Measurements from ENCODE around the gene SNRNP35. TPM values are rescaled to one million over a fixed set of nuclear protein-coding genes. Genes with fewer than 3 reads are reported as not detected.
"Not testable (repeated sequence)": the region's sequence is repeated elsewhere in the genome, so short reads cannot be mapped to it uniquely, and the experiment has no call there.

The SNRNP35 gene
- total RNA-seq, 1 donor from 2014 or later = 18.3 TPM

DNA sequence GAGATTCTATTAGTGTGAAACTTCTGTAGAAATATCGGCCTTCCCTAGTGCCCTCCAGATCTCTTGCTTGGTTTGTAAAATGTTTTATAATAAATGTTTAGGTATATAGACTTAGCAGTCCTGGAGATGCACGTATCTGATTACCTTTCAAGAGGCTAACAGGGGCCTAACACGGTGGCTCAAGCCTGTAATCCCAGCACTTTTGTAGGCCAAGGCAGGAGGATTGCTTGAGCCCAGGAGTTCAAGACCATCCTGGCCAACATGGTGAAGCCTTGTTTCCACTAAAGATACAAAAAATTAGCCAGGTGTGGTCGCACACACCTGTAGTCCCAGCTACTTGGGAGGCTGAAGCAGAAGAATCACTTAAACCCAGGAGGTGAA lies 11.6 kb upstream of the SNRNP35 start:
- no peak for DNase-seq (ENCODE audit: low spot score)

DNA sequence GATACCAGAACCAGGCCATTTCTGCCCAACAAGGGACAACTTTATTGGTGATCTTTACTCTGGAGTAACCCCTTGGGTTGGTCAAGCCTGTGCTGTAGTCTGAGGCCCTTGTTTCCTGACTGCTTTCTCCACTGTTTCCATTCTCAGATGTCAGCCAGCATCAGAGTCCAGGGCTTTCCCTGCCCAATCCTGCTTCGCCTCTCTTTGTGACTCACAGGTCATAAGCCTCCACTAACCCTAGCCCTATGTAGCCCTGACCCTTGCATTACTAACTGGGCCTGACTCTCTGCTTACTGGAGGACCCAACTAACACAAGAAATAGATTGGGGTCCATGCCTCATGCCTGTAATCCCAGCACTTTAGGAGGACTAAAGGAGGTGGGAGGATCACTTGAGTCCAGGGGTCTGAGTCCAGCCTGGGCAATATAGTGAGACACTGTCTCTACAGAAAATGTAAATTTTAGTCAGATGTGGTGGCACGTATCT lies 8.6 kb upstream of the SNRNP35 start:
- no peak for DNase-seq (ENCODE audit: low spot score)

DNA sequence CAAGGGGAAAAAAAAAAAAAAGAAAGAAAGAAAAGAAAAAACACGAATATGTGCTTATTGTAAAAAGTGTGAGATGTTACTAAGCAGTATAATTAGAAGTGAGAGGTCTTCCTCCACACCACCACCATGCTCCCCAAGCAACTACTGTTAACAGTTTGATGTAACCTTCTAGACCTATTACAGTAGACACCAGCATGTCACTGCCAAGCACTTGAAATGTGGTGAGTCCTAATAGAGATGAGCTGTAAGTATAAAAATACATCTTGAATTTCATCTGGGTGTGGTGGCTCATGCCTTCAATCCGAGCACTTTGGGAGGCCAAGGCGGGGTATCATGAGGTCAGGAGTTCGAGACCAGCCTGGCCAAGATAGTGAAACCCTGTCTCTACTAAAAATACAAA lies 8.1 kb upstream of the SNRNP35 start:
- no peak for DNase-seq (ENCODE audit: low spot score)

DNA sequence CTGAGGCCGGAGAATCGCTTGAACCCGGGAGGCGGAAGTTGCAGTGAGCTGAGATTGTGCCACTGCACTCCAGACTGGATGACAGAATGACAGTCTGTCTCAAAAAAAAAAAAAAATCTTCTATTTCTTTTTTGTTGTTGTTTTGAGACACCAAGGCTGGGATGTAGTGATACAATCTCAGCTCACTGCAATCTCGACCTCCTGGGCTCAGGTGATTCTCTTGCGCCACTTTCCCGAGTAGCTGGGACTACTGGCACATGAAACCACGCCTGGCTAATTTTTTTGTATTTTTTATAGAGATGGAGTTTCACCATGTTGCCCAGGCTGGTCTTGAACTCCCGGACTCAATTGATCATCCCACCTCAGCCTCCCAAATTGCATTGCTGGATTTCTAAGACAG lies 7.3 kb upstream of the SNRNP35 start:
- DNase-seq (ENCODE audit: low spot score) = no peak

DNA sequence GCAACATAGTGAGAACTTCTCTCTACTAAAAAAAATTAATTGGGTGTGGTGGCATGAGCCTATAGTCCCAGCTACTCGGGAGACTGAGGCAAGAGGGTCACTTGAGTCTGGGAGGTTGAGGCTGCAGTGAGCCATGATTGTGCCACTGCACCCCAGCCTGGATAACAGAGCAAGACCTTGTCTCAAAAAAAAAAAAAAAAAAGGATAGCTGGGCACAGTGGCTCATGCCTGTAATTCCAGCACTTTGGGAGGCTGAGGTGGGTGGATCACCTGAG lies 5.7 kb upstream of the SNRNP35 start:
- not testable (repeated sequence) for DNase-seq (ENCODE audit: low spot score)

DNA sequence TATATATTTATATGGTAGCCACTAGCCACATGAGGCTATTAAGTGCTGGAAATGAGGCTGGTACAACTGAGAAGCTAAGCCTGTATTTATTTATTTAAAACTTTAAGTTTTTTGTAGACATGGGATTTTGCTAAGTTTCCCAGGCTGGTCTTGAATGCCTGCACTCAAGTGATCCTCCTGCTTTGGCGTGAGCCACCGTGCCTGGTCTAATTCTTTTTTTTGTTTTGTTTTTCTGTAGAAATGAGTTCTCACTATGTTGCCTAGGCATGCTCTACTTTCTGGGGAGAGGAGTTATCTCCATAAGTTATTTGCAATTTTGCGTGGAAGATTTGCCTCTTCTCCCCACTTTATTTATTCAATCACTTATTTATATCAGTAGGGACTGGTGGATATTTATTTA lies 4.8 kb upstream of the SNRNP35 start:
- DNase-seq (ENCODE audit: low spot score) = no peak

DNA sequence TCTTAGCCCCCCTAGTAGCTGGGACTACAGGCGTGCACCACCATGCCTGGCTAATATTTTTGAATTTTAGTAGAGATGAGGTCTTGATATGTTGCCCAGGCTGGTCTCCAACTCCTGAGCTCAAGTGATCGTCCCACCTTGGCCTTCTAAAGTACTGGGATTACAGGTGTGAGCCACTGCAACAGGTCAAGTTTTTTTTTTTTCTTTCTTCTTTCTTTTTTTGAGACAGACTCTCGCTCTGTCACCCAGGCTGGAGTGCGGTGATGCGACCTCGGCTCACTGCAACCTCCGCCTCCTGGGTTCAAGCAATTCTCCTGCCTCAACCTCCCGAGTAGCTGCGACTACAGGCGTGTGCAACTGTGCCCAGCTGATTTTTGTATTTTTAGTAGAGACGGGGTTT lies 5.2 kb downstream of the SNRNP35 start:
- not testable (repeated sequence) for DNase-seq (ENCODE audit: low spot score)

DNA sequence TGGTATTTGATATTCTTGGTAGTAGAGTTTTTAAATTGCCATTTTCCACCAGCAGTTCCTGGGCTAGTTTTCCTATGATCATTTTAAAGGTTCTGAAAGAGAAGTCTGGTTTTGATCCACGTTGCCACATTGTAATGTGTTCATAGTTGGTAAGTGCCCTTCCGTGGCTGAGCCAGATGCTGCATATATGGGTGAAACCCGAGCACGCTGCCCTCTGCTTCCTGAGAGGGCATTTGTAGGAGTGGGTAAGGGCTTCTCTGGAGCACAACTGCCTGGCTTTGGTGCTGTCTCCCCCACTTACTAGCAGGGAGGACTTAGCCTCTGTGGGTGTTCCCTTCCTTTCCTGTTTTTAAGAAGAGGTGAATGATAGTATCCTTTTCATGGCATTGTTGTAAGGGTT lies 7.1 kb downstream of the SNRNP35 start:
- DNase-seq (ENCODE audit: low spot score) = no peak

DNA sequence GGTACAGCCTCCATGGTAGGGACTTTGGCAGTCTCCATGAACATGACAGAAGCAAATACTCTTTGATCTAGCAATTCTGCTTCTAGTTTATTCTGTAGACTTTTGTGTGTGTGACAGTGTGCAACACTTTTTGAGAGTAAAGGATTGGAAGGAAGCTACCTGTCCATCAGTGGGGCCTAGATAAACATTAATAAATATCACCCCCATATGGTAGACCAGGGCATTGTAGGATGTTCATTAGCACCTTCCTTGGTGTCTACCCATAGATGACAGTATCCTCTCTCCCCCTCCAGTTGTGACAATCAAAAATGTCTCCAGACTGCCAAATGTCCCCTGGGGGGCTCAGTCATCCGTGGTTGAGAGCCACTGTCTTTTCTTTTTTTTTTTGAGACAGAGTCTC lies 10.8 kb downstream of the SNRNP35 start:
- DNase-seq (ENCODE audit: low spot score) = no peak

DNA sequence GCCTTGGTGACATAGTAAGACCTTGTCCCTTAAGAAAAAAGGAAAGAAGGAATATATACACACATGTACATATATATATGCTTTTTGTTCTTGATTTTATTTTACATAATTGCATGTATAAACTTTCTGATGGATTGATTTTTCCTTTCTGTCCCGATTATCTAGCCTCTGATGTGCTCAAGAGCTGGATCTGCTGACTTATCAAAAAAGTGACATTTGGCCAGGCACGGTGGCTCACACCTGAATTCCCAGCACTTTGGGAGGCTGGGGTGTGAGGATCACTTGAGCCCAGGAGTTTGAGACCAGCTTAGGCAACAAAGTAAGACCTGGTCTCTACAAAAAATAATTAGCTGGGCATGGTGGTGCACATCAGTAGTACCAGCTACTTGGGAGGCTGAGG lies 12.0 kb downstream of the SNRNP35 start:
- no peak for DNase-seq (ENCODE audit: low spot score)

DNA sequence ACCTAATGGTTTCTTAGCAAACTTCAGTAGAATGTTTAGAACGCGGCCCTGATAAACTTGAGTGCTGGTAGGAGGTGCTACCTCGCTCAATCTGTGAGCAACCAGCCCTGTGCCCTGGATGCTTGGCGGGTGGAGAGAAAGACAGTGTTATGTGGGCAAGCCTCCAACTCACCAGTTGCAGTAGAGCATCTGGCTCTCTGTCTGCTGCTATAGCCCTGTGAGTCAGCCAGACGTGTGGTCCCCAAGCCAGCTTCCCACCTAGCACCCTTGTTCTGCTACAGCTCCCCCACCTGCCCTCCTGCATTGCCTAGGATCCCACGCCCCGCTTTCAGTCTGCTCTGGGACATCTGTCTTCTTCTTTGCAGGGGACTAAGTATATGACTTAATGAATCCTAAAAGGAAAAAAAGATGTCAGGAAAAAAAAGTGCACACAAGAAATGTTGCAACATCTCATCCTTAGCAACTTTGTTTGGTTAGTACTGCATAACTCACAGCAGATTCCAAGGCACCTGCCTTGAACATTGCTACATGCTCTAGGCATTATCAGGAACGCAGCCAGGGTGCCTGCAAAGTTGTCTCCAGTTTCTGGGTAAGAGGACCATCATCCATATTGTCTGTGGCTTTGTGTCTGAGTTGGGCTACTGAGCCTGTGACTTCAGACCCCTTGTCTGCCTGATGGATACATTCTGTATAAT lies 13.6 kb downstream of the SNRNP35 start:
- no peak for DNase-seq (ENCODE audit: low spot score)

DNA sequence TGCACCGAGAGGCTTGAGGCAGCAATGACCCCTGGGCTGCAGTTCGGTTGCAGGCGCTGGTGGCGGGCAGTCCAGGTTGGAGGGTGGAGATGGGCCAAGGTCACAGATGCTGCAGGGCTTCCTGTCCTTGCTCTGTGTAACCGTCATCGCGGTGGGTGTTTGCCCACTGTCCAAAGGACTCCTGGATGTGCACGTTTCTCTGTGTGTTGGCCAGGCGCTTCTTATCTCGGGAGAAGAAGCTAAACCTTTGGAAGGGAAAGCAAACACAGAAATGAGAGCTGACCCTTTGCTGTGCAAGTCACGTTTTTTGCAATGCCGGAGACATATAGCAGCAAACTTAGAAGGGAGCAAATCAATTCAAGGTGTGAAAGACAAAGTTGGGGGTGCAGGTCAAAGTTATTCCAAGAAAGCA lies 14.5 kb downstream of the SNRNP35 start:
- DNase-seq (ENCODE audit: low spot score) = no peak

DNA sequence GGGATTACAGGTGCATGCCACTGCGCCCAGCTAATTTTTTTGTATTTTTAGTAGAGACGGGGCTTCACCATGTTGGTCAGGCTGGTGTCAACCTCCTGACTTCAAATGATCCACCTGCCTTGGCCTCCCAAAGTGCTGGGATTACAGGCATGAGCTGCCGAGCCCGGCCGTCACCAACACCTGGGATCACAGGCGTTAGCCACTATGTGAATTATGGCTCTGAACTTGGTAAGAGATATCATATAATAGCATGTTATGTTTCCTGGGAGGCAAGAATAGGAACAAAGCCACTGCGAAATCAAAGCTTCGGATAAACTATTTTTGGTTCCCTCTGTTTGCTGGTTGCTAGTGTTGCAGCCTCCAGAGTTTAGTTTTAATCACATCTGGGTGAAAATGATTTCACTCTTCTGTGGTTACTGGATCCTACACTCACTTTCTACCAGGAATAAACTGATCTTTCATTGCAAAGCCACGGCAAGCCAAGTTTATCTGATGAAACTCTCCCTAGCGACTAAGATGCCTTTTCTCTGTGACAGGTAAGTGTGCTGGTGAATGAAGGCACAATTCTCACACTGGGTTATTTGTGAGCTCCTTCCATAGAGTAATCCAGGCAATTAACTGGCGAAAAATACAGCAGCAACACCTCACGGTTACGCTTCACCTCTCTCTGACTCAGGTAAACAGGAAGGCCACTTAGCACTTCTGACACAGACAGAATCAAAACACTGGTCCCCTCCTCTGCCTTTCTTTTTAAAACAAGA lies 16.7 kb downstream of the SNRNP35 start:
- DNase-seq (ENCODE audit: low spot score) = no peak

DNA sequence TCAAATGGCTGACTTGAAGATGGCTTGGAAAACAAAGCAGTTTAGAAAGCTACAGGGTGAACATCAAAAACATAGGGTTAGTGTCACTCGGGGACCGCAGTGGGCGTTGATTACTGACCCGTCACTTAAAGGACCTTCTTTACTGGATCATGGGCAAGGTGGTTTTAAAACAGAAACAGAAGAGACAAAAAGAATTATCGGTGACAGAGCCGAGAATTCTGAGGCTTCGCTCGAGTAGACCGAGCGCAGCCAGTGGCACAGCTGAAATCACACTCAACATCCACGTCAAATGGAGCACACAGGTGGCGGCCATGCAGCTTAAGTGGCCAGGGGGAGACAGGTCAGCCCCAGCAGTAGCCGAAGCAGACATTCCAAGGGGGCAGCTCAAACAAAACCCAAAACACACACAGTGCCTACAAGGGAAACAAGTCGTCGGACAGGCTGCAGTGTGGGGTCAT lies 17.3 kb downstream of the SNRNP35 start:
- DNase-seq (ENCODE audit: low spot score) = no peak

DNA sequence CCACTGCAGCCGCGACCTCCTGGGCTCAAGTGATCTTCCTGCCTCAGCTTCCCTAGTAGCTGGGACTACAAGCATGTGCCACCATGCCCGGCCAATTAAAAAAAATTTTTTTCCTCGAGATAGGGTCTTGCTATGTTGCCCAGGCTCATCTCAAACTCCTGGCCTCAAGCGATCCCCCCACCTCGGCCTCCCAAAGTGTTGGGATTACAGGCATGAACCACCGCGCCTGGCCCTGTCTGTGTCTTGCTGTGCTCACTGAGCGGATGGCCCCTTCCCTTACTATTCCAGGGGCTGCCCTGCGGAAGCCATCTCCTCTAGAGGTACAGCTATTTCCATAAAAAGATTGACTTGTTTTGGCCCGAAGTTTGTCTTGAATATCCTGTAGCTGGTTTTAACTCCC lies 20.1 kb downstream of the SNRNP35 start:
- DNase-seq (ENCODE audit: low spot score) = no peak

DNA sequence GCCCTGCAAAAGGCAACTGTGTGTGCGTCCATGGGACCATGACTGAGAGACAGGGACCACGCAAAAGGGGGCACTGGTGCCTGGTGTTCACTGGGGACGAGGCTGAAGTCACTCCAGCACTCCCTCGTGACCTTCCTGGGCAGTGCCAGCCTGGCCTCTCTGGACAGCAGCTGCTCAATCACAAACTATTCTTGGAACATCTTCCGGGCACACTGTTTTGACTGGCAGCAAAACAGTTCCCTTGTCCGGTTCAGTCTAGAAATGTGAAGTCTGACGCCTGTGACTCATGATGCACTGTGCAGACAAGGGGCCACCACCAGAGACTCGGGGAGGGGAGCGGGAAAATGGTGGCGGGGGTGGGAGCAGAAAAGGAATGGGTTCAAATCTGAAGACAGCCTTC lies 20.8 kb downstream of the SNRNP35 start:
- no peak for DNase-seq (ENCODE audit: low spot score)

DNA sequence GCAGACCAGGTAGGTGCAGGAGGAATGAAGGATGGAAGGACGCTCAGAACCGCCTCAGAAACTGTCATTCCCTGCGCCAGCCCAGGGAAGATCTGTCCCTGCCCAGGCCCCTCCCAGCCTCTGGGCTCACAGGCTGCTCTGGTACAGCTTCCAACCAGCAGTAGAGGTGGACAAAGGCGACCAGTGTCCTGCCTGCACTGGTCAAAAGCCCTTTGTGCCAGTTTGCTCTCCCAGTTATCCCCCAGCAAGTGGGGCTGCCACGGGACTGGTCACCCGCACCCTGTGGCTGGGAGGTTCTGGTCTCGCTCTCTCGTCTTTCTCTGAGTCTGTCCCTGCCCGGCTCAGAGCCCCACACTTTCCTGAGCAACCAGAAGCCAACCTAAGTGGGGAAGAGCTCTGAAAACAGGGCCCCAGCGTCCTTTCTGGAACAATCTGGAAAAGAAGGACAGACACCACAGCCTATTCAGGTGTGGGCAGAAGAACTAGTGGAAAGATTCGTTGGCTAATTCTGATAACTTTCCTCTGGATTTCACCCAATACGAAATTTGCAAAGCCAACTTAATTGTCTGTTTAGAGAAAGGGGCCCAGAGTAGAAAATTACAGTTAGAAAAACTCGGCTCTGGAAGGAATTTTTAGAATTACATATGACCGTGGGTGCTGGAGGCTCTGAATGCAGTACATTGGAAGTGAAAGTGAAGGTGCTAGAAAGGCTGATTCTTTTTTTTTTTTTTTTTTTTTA lies 21.7 kb downstream of the SNRNP35 start:
- DNase-seq (ENCODE audit: low spot score) = no peak

DNA sequence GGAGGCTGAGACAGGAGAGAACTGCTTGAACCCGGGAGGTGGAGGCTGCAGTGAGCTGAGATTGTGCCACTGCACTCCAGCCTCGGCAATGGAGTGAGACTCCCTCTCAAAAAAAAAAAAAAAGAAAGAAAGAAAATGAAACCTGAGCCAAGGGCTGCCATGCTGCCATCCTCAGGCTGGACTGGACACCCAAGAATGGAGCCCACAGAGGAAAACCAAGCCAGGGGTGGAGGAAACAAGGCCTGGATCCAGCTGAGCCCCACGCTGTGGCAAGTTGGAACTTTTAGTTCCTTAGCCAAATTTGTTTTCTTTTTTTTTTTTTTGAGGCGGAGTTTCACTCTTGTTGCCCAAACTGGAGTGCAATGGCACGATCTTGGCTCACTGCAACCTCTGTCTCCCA lies 23.3 kb downstream of the SNRNP35 start:
- not testable (repeated sequence) for DNase-seq (ENCODE audit: low spot score)

DNA sequence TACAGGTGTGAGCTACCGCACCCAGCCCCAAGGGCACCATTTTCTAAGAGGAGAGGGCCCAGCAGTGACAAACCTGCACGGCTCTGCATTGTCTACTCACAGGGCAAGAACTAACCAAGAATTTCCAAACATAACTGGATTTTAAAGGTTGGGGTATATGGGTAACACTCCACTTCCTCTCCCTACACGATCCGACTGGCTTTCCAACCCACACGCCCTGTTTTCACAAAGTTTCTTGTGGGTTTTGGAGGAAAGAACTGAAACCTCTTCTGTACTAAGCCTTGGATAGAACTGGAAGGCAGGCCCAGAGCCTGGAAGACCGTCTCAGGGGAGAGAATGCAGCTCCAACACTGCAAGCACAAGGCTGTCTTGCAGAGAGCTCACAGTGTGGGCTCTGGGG lies 24.9 kb downstream of the SNRNP35 start:
- no peak for DNase-seq (ENCODE audit: low spot score)

DNA sequence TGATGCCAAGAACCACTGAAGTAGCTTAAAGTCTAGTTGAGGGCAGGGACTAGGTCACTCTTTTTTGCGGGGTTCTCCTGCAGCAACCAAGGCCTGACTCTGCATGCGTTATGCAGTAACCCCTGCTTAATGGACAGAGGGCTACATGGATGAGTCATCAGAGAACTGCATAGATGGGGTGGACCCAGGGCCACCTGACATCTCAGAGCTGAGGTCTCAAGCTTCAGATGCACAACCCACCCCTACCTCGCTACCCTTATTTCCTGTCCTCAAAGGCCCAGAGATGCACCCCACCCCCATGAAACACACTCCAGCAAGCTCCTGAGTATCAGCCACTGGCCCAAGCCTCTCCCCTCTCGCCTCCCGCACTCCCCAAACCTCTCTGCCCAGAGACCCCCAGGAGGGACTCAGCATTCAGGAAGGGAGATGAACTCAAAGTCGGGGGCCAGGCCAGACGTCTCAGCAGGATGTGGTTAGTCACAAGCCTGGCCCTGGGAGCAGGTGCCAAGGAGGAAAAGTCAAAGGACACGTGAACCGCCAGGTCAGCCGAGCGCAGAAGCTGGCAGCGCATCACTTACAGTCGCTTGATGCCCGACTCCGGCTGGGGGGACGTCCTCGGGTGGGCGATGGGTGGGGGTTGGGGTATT lies 25.8 kb downstream of the SNRNP35 start:
- DNase-seq (ENCODE audit: low spot score) = no peak

DNA sequence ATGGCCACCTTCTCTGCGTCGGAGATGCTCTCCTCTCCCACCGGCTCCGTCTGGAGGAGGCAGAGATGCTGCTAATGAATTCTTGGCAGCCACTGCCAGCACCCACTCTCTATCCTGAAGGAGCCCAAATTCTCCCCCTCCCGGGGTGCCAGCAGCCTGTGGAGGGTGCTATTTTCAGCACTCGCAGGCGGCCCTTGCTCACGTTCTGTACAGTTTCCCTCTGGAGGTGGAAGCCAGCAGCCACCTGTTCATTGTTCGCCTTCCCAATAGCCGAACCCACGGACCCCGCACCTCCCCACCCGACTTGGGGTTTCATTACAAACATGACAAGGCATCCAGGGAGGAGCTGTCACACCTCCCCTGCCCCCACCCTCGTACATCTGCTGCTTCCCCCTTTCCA lies 27.8 kb downstream of the SNRNP35 start:
- no peak for DNase-seq (ENCODE audit: low spot score)

DNA sequence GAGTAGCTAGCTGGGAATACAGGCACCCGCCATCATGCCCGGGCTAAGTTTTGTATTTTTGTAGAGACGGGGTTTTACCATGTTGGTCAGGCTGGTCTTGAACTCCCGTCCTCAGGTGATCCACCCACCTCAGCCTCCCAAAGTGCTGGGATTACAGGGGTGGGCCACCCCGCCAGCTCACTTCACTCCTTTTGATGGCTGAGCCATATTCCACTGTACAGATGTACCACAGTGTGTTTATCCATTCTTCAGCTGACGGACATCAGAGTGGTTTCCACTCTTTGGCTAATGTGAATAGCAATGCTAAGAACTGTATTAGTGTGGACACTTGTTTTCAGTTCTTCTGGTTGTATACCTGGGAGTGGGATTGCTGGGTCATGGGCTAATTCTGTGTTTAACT lies 29.5 kb downstream of the SNRNP35 start:
- no peak for DNase-seq (ENCODE audit: low spot score)

Data from mesenteric fat pad (tissue), 1 donor.